Choroid plexus epithelial cell (primary cell): ENCODE data around the gene OSTF1.
A peak's percentile ranks its signal among the peaks of the same experiment; 100 is the strongest.

Experiments used
- DNase-seq: peaks from one replicate; pipeline ENCODE4 v3.0.0-alpha.2; 2010; ENCODE audit warnings: low read depth
- H3K4me3 ChIP-seq: 2 replicates; pipeline ENCODE4 v1.5.1; 2011; ENCODE audit warnings: low read depth, mild to moderate bottlenecking, control low read depth, low read length, moderate library complexity
- CTCF ChIP-seq: conservative IDR thresholded peaks from 2 replicates; pipeline ENCODE4 v1.5.1; 2011; ENCODE audit warnings: low read depth, mild to moderate bottlenecking, control low read depth, inconsistent platforms, low read length, moderate library complexity

OSTF1 gene

DNA sequence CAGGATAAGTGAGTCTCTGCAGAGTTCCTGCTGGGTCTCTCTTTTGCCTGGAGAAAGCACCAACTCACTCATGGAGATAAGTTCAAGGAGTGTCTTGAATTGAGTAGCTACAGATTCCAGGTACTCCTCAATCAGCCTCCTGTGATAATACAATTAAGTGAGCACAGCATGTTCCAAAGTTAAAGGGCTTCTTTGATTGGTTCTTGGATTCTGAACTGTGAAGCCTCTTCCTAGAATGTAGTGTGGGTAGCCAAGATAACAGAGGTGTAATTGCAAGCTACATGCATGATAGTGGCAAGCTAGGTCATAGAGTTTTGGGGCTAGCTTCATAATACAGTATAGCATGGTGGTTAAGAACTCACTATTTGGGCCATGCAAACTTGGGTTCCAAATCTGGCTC, 37.0 kb upstream of the OSTF1 start:
- no peak for TF ChIP-seq CTCF
- no peak for DNase-seq
- H3K4me3 ChIP-seq, result no peak overlapping the region

DNA sequence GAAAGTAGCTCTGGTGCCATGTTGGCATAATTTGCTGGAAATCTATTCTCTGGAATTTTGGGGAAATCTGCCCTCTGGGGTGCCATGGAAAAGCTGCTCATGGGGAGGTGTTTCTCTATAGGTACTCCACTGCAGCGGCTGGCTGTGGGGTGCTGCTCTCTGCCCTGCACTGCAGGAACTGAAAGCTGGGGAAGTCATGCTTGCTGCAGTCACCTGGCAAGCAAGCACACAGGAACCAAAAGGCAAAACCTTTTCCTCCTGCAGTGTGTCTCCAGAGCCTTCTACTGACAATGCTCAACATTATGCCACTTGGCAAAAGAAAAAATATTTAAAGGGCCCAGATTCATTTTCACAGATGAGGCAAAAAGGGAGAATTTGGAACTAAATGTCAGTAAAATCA, 34.4 kb upstream of the OSTF1 start:
- TF ChIP-seq CTCF, result no peak
- H3K4me3 ChIP-seq, result no peak overlapping the region
- DNase-seq, result no peak

DNA sequence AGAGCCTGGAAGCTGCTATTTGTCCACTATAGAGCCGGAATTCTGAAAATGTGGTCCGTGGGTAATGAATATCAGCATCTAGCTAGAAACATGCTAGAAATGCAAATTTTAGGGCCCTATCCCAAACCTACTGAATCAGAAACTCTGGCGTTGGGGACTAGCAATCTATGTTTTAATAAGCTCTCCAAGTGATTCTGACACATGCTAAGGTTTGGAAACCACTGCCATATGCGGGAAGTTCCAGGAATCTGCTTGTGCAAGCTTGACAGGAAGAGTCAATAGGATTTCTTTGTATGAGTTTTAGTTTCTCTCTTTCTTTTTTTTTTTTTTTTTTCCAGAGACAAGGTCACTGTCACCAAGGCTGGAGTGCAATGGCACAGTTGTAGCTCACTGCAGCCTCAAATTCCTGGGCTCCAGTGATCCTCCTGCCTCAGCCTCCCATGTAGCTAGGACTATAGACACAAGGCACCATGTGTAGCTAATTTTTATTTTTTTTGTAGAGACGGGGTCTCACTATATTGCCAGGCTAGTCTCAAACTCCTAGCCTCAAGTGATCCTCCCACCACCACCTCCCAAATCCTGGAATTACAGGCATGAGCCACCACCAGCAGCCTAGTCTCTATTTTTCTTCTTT, 33.8 kb upstream of the OSTF1 start:
- DNase-seq, result peak; percentile 7
- TF ChIP-seq CTCF, result no peak
- H3K4me3 ChIP-seq, result no peak overlapping the region

GRCh38 chr9:75061169-75061568, 27.1 kb upstream of the OSTF1 start:
- no peak for TF ChIP-seq CTCF
- no peak for DNase-seq
- H3K4me3 ChIP-seq, result no peak overlapping the region

DNA sequence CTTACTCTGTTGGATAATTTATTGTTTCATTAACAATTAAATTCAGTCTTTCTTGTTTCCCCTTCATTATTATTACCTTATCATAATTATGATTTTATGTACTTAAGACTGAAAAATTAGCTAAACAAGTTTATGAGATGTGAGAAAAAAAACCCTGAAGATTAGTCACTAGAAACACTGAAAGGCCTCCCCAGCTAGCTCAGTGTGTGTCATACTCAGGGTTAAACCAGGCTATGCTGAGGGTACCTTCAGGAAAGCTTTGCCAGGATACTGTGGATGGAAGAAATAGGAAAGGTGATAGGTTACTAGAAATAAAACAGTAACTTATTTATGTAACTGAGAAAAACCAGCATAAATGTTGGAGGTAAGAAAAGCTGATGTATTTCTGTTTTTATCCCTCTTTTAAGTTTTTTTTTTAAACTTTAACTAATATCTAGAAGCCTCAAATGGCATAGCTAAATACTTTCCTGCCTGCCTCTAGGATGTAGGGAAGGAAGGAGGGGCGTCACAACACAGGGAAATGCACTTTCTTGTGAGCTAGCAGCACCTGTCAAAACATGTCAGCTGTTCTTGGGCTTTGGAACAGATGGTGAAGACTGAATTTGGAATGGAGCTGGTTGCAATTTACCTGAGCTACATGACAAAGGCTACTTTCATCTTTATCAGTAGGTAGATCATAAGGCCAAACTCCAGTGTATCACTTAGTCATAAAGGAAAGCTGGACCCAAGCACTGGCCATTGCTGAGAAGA, 24.6 kb upstream of the OSTF1 start:
- H3K4me3 ChIP-seq, result no peak overlapping the region
- DNase-seq, result no peak
- TF ChIP-seq CTCF, result no peak

GRCh38 chr9:75064307-75065025, 23.8 kb upstream of the OSTF1 start:
- H3K4me3 ChIP-seq, result no peak overlapping the region
- peak; percentile 62 for DNase-seq
- TF ChIP-seq CTCF, result no peak
